ENCODE results near the gene TOMM22.

TOMM22 gene

GRCh38 chr22:38698407-38699094, 16.8 kb downstream of the TOMM22 start:
- TF ChIP-seq CTCF (IDR thresholded peaks at IDR 0.05): no peak

- no peak for TF ChIP-seq CTCF (IDR thresholded peaks at IDR 0.05)
These were observed 17.4 kb downstream of the TOMM22 start for GRCh38 chr22:38699143-38699542.

- TF ChIP-seq CTCF (IDR thresholded peaks at IDR 0.05): no peak
These were observed 18.0 kb downstream of the TOMM22 start for GRCh38 chr22:38699784-38700183.

- TF ChIP-seq CTCF (IDR thresholded peaks at IDR 0.05): no peak
These were observed 18.6 kb downstream of the TOMM22 start for GRCh38 chr22:38700270-38700788.

- no peak for TF ChIP-seq CTCF (IDR thresholded peaks at IDR 0.05)
These were observed 19.3 kb downstream of the TOMM22 start, which contains the start of gene JOSD1 for GRCh38 chr22:38700789-38701628. Gene JOSD1 (minus strand): TSS chr22:38700943. CDS start chr22:38699987, 956 bp downstream.

GRCh38 chr22:38704654-38705234, 23.0 kb downstream of the TOMM22 start:
- TF ChIP-seq CTCF (IDR thresholded peaks at IDR 0.05): no peak

- TF ChIP-seq CTCF (IDR thresholded peaks at IDR 0.05): no peak
These were observed 23.7 kb downstream of the TOMM22 start, which contains the start of gene GTPBP1 for GRCh38 chr22:38705235-38706100. Gene GTPBP1 (plus strand): TSS chr22:38705944. CDS start chr22:38705956, 12 bp downstream.
